HCT116 (cell line): ENCODE results near the gene SH3GL3. TPM values are rescaled to one million over a fixed set of nuclear protein-coding genes. Genes with fewer than 3 reads are reported as not detected.

Source experiments
- ATAC-seq: fragments of 200-7000 bp; cut with Tn5 transposase; 2 replicates; pipeline ENCODE4 v1.9.1; 2020; ENCODE audit warnings: mild to moderate bottlenecking, moderate library complexity
- BruUV-seq: library from RNA; stranded (reverse); fragments of 400-500 nt; replicated peaks from 2 replicates; lab custom pipeline; 2021; lab: Mats Ljungman, UMichigan
- CTCF ChIA-PET: fragments of 300-600 bp; sonication (Branson Sonifier 250); formaldehyde crosslinking; loops from one replicate; lab custom pipeline; 2021; ENCODE audit warnings: antibody characterized with exemption; lab: Charles Lee
- POLR2A ChIA-PET: fragments of 300-600, 350-600 bp; sonication (Branson Sonifier 250); formaldehyde crosslinking; loops from one replicate; lab custom pipeline; 2021; ENCODE audit warnings: antibody characterized with exemption; lab: Charles Lee
- RAD21 ChIA-PET, 2 experiments: fragments of 300-600 bp; sonication (Branson Sonifier 250); formaldehyde crosslinking; loops; one replicate each; lab custom pipeline; 2023; ENCODE audit warnings: low total read pairs in 2 of 2; ENCODE audit not compliant: uncharacterized antibody in 2 of 2, unreplicated experiment in 2 of 2, low non-redundant PET in 1 of 2; lab: Charles Lee
- DNase-seq: peaks from one replicate; pipeline ENCODE4 v3.0.0-alpha.2; 2010; ENCODE audit warnings: low read depth, low spot score
- H2AFZ ChIP-seq: fragments of 200-600 bp; shearing (Covaris generic), sonication (generic); 2 replicates; pipeline ENCODE4 v1.6.1; 2017; ENCODE audit warnings: low read depth, mixed run types, mixed read lengths, antibody characterized with exemption, low read length; ENCODE audit not compliant: poor library complexity, severe bottlenecking
- H3K27ac ChIP-seq: 2 replicates; pipeline ENCODE4 v1.5.1; 2012; ENCODE audit warnings: low read depth, low read length
- H3K27me3 ChIP-seq: fragments of 200-600 bp; sonication (generic); 2 replicates; pipeline ENCODE4 v1.6.1; 2016; ENCODE audit warnings: mixed run types, low read length, mixed read lengths; ENCODE audit not compliant: insufficient read depth
- H3K36me3 ChIP-seq, 2 experiments: fragments of 200-500 bp in 1 of 2; fragments of 200-600 bp in 1 of 2; sonication (Bioruptor generic) in 1 of 2; sonication (generic) in 1 of 2; 2 replicates each; pipeline versions ENCODE4 v1.5.1 to v1.6.1; 2014 to 2016; ENCODE audit warnings: low read length in 2 of 2, inconsistent platforms in 1 of 2, mixed read lengths in 1 of 2, mixed run types in 1 of 2; ENCODE audit not compliant: insufficient read depth in 2 of 2, control insufficient read depth in 1 of 2
- H3K4me1 ChIP-seq, 2 experiments: fragments of 200-600 bp in 1 of 2; sonication (generic) in 1 of 2; 2 replicates each; pipeline versions ENCODE4 v1.5.1 to v1.6.1; 2012 to 2017; ENCODE audit warnings: low read length in 2 of 2, inconsistent platforms in 1 of 2, mild to moderate bottlenecking in 1 of 2, mixed read lengths in 1 of 2, mixed run types in 1 of 2, moderate library complexity in 1 of 2; ENCODE audit not compliant: insufficient read depth in 2 of 2, control insufficient read depth in 1 of 2
- H3K4me2 ChIP-seq: fragments of 200-600 bp; sonication (generic); 2 replicates; pipeline ENCODE4 v1.6.1; 2017; ENCODE audit warnings: mixed run types, low read length, mixed read lengths
- H3K4me3 ChIP-seq, 2 experiments: fragments of 200-600 bp in 1 of 2; sonication (generic) in 1 of 2; replicated peaks in 1 of 2; 2 replicates each; pipeline ENCODE4 v1.5.1; 2011 to 2016; ENCODE audit warnings: low read length in 2 of 2, control low read depth in 1 of 2, low read depth in 1 of 2, mild to moderate bottlenecking in 1 of 2, mixed read lengths in 1 of 2, mixed run types in 1 of 2
- H3K79me2 ChIP-seq: fragments of 200-600 bp; sonication (generic); 2 replicates; pipeline ENCODE4 v1.6.1; 2017; ENCODE audit warnings: mild to moderate bottlenecking, mixed run types, low read length, moderate library complexity, mixed read lengths; ENCODE audit not compliant: insufficient read depth
- H3K9ac ChIP-seq: fragments of 200-600 bp; sonication (generic); 2 replicates; pipeline ENCODE4 v1.6.1; 2016; ENCODE audit warnings: low read length, mixed read lengths
- H3K9me2 ChIP-seq: fragments of 200-600 bp; sonication (generic), shearing (Covaris generic); 2 replicates; pipeline ENCODE4 v1.6.1; 2017; ENCODE audit warnings: mixed run types, mild to moderate bottlenecking, moderate library complexity; ENCODE audit not compliant: insufficient read depth
- H3K9me3 ChIP-seq, 2 experiments: fragments of 200-500 bp in 1 of 2; fragments of 200-600 bp in 1 of 2; sonication (Bioruptor generic) in 1 of 2; sonication (generic) in 1 of 2; 2 replicates each; pipeline ENCODE4 v1.6.1; 2014 to 2017; ENCODE audit warnings: low read length in 2 of 2, mixed read lengths in 2 of 2, inconsistent platforms in 1 of 2, low read depth in 1 of 2, mild to moderate bottlenecking in 1 of 2, mixed run types in 1 of 2, moderate library complexity in 1 of 2; ENCODE audit not compliant: control insufficient read depth in 1 of 2, insufficient read depth in 1 of 2
- H4K20me1 ChIP-seq: fragments of 200-600 bp; sonication (generic), shearing (Covaris generic); 2 replicates; pipeline ENCODE4 v1.6.1; 2017; ENCODE audit warnings: mixed run types, mild to moderate bottlenecking, moderate library complexity; ENCODE audit not compliant: insufficient read depth
- CBX3 ChIP-seq: IDR thresholded peaks from 2 replicates; pipeline ENCODE4 v1.6.1; 2012; ENCODE audit warnings: low read depth
- CEBPB ChIP-seq: IDR thresholded peaks from 2 replicates; pipeline ENCODE4 v1.6.1; 2012; ENCODE audit warnings: low read depth
- ELF1 ChIP-seq: IDR thresholded peaks from 2 replicates; pipeline ENCODE4 v1.6.1; 2012; ENCODE audit warnings: low read depth, borderline replicate concordance
- EZH2 ChIP-seq: fragments of 200-600 bp; sonication (generic); IDR thresholded peaks from 2 replicates; pipeline ENCODE4 v1.6.1; 2017; ENCODE audit warnings: antibody characterized with exemption, mixed run types
- POLR2AphosphoS5 ChIP-seq: IDR thresholded peaks from 2 replicates; pipeline ENCODE4 v1.6.1; 2011; ENCODE audit warnings: mild to moderate bottlenecking, low read depth, low read length, moderate library complexity
- SRF ChIP-seq: IDR thresholded peaks from 2 replicates; pipeline ENCODE4 v1.6.1; 2012; ENCODE audit warnings: low read depth
- TCF7L2 ChIP-seq: IDR thresholded peaks from 2 replicates; pipeline ENCODE4 v1.7.0; 2011; ENCODE audit warnings: borderline replicate concordance, inconsistent platforms; ENCODE audit not compliant: insufficient read depth, insufficient read length; ENCODE audit errors: extremely low read depth
- intact Hi-C: fragments of 100-400 bp; cut with micrococcal nuclease; formaldehyde crosslinking; loops from 2 replicates; pipeline ENCODE4 v1.10.0; 2022
- total RNA-seq: library from RNA; stranded (reverse); gene quantifications from one replicate; pipeline ENCODE4 v1.2.1, GENCODE V29; 2021; ENCODE audit not compliant: unreplicated experiment
- TF ChIP-seq, protein P1 (sequence below), 3 experiments: fragments of 200-600 bp in 1 of 3; sonication (generic) in 1 of 3; IDR thresholded peaks in 2 of 3; conservative IDR thresholded peaks in 1 of 3; 2 replicates each; pipeline ENCODE4 v1.5.1; 2012 to 2017; ENCODE audit warnings: low read depth in 2 of 3, low read length in 2 of 3, antibody characterized with exemption in 1 of 3, borderline replicate concordance in 1 of 3, control low read depth in 1 of 3, mild to moderate bottlenecking in 1 of 3, mixed read lengths in 1 of 3, mixed run types in 1 of 3, moderate library complexity in 1 of 3; ENCODE audit not compliant: insufficient read depth in 1 of 3
- TF ChIP-seq, protein P2 (sequence below): IDR thresholded peaks from 2 replicates; pipeline ENCODE4 v1.6.1; 2011; ENCODE audit warnings: mild to moderate bottlenecking, low read length, moderate library complexity; ENCODE audit not compliant: insufficient replicate concordance; ENCODE audit errors: extremely low read depth

Gene SH3GL3
- total RNA-seq, 1 experiment from 2014 or later: 1.3 TPM

DNA sequence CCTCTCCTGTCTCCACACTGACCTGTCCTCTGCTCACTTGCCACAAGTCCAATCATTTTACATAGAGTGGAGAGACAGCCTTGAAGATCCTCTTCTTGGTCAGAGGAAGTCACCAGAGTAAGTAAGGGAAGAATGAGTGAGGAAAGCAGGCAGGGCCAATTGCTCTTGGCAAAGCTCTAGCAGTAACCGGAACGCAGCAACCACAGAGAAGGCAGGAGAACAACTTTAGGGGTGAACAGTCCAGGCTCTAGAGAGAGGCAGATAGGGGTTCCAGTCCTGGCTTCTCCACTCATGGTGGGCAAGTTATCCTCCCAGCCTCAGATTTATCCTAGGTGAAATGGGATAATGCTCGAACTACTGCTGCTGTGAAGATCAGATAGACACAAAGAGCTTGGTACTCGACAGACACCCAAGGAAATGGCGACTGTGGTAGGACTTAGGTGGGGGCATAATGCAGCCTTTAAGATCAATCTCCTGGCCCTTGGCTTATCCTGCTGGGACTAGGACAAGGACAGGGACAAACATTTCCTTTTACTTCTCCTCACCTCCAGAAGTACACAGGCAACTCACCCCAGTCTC, 205.6 kb downstream of the SH3GL3 start:
- no peak overlapping the region for H2AFZ ChIP-seq
- peaks cover 14% of the 10 kb centered on the region for H3K27me3 ChIP-seq
- H3K79me2 ChIP-seq: no peaks in the 10 kb centered on the region
- H4K20me1 ChIP-seq: no peaks in the 10 kb centered on the region
- H3K36me3 ChIP-seq: no peaks in the 10 kb centered on the region
- RAD21 ChIA-PET: no interaction called here
- intact Hi-C loops: no loop called here
- ATAC-seq: no peak
- no peaks in the 10 kb centered on the region for H3K4me1 ChIP-seq
- H3K27ac ChIP-seq: no peak overlapping the region
- DNase-seq: no peak
- no peaks in the 10 kb centered on the region for H3K9me2 ChIP-seq
- CTCF ChIA-PET: no interaction called here
- H3K9ac ChIP-seq: no peak overlapping the region
- POLR2A ChIA-PET: no interaction called here
- TF ChIP-seq, protein P1, sequence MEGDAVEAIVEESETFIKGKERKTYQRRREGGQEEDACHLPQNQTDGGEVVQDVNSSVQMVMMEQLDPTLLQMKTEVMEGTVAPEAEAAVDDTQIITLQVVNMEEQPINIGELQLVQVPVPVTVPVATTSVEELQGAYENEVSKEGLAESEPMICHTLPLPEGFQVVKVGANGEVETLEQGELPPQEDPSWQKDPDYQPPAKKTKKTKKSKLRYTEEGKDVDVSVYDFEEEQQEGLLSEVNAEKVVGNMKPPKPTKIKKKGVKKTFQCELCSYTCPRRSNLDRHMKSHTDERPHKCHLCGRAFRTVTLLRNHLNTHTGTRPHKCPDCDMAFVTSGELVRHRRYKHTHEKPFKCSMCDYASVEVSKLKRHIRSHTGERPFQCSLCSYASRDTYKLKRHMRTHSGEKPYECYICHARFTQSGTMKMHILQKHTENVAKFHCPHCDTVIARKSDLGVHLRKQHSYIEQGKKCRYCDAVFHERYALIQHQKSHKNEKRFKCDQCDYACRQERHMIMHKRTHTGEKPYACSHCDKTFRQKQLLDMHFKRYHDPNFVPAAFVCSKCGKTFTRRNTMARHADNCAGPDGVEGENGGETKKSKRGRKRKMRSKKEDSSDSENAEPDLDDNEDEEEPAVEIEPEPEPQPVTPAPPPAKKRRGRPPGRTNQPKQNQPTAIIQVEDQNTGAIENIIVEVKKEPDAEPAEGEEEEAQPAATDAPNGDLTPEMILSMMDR (IDR thresholded peaks at IDR 0.05 in 2 of 3, conservative IDR thresholded peaks at IDR 0.05 in 1 of 3; ENCODE audit: borderline replicate concordance in 1 of 3, insufficient read depth in 1 of 3, low read depth in 2 of 3, low read length in 2 of 3): no peak
- no peak for TF ChIP-seq POLR2AphosphoS5
- no peak for TF ChIP-seq ELF1
- TF ChIP-seq CEBPB: no peak
- no peak for TF ChIP-seq SRF
- TF ChIP-seq, protein P2, sequence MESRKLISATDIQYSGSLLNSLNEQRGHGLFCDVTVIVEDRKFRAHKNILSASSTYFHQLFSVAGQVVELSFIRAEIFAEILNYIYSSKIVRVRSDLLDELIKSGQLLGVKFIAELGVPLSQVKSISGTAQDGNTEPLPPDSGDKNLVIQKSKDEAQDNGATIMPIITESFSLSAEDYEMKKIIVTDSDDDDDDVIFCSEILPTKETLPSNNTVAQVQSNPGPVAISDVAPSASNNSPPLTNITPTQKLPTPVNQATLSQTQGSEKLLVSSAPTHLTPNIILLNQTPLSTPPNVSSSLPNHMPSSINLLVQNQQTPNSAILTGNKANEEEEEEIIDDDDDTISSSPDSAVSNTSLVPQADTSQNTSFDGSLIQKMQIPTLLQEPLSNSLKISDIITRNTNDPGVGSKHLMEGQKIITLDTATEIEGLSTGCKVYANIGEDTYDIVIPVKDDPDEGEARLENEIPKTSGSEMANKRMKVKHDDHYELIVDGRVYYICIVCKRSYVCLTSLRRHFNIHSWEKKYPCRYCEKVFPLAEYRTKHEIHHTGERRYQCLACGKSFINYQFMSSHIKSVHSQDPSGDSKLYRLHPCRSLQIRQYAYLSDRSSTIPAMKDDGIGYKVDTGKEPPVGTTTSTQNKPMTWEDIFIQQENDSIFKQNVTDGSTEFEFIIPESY: no peak
- no peak for TF ChIP-seq TCF7L2
- TF ChIP-seq EZH2: no peak
- TF ChIP-seq CBX3: no peak
- H3K4me3 ChIP-seq: no peak overlapping the region
- BruUV-seq: no TSS peak
- no peaks in the 10 kb centered on the region for H3K9me3 ChIP-seq
- no peak overlapping the region for H3K4me2 ChIP-seq
